Measurements from ENCODE around the gene ALKBH3. TPM values are rescaled to one million over a fixed set of nuclear protein-coding genes. Genes with fewer than 3 reads are reported as not detected.

The ALKBH3 gene
- total and polyA plus RNA-seq, 10 of the 15 experiments (the other 5 are each of a cell fraction or from before 2014, with no cell fraction given), result 22.1 to 50.8 (median 38.5) TPM

DNA sequence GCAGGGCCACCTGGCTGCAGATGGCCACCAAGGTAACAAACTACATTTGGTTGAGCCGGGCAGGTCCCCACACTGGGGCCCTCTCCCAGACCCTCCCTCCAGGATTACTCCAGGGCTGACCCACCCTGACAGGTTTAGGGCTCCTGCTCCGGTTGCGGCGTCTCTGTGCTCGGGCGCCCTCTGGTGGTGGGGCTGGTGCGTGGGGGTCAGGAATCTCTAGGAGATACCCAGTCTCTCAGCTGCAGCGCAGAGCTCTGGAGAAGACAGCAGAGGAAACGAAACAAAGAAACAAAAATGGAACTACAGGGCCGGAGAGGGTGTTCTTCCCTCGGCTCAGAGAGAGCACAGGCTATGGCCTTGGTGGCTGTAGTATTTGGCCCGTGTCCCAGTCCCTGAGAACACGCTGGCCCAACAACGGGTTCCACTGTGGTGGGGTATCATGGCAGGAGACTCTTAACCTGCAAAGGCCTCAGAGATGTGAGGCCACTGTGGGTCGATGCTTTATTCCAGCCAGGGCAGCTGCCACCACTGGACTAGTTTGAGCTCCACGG, 64.2 kb downstream of the ALKBH3 start:
- Histone ChIP-seq H3K4me3 (no peak overlapping the region), H2AFZ (ENCODE audit: control insufficient read depth, low read depth, low read length) (no peak overlapping the region), H3K9ac (ENCODE audit: control insufficient read depth, insufficient read depth, low read length) (no peak overlapping the region), H4K20me1 (ENCODE audit: control insufficient read depth, insufficient read depth) (0 out of 2 replicates have a peak, but pooled peaks cover 3% of the 10 kb centered on the region), H3K4me1 (ENCODE audit: control insufficient read depth, insufficient read depth, low read length) (peaks cover 3% of the 10 kb centered on the region; the same call in 1 of the 2 replicates), H3K4me2 (ENCODE audit: control insufficient read depth, insufficient read depth) (no peak overlapping the region; the same call in 1 of the 2 replicates), H3K27me3 (replicated peaks in 1 of 2; ENCODE audit: control insufficient read depth in 2 of 2, insufficient read depth in 2 of 2, low read length in 1 of 2) (peaks cover 19 to 23% of the 10 kb centered on the region in 2 experiments), H3K79me2 (ENCODE audit: control insufficient read depth, insufficient read depth, low read length) (no peaks in the 10 kb centered on the region), H3K27ac (ENCODE audit: control insufficient read depth, insufficient read depth) (no peak overlapping the region), H3K9me3 (replicated peaks; ENCODE audit: control insufficient read depth, insufficient read depth, low read length) (no peaks in the 10 kb centered on the region), H3K36me3 (ENCODE audit: control insufficient read depth in 2 of 2, insufficient read depth in 2 of 2, low read length in 1 of 2) (no peaks in the 10 kb centered on the region)
- no TSS peak for BruUV-seq (replicated peaks)
- POLR2A ChIA-PET, result no interaction called here
- ATAC-seq (peak; percentile 85), DNase-seq (ENCODE audit: low read depth, low spot score) (no peak), FAIRE-seq (peak; percentile 68)
- SMC1A ChIA-PET (ENCODE audit: uncharacterized antibody, unreplicated experiment), result interaction anchor here (1.8 kb wide), 1 partner anchor 55 kb away, joined by 5 read pairs; no protein-coding TSS in a partner anchor
- intact Hi-C loops (cut with micrococcal nuclease; ENCODE audit: unreplicated experiment) (loop anchor here (1.0 to 10.0 kb wide), 3 partner anchors 55 to 370 kb away; partner anchors contain the start of gene ACCS), in situ Hi-C loops (cut with MboI) (no loop called here)
- CTCF ChIA-PET, result interaction anchor here (0.6 to 3.9 kb wide), 6 partner anchors 21 to 119 kb away, joined by 3 to 25 read pairs (median 4); no protein-coding TSS in a partner anchor
- RAD21 ChIA-PET (ENCODE audit: unreplicated experiment), result no interaction called here
- WGBS (ENCODE audit: insufficient coverage, insufficient replicate concordance, low lambda C conversion rate, missing lambda C conversion rate), result 8% methylated on average over 16 of the region's 16 CpGs
- TF ChIP-seq ZSCAN29 (IDR thresholded peaks at IDR 0.05), result no peak
- TF ChIP-seq, protein P1, sequence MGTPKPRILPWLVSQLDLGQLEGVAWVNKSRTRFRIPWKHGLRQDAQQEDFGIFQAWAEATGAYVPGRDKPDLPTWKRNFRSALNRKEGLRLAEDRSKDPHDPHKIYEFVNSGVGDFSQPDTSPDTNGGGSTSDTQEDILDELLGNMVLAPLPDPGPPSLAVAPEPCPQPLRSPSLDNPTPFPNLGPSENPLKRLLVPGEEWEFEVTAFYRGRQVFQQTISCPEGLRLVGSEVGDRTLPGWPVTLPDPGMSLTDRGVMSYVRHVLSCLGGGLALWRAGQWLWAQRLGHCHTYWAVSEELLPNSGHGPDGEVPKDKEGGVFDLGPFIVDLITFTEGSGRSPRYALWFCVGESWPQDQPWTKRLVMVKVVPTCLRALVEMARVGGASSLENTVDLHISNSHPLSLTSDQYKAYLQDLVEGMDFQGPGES (IDR thresholded peaks at IDR 0.05), result no peak
- no peak for TF ChIP-seq POLR2AphosphoS5 (IDR thresholded peaks at IDR 0.05; ENCODE audit: low read length)
- TF ChIP-seq PML (IDR thresholded peaks at IDR 0.05; ENCODE audit: low read length), result no peak
- no peak for TF ChIP-seq IKZF2 (IDR thresholded peaks at IDR 0.05)
- TF ChIP-seq, protein P2, sequence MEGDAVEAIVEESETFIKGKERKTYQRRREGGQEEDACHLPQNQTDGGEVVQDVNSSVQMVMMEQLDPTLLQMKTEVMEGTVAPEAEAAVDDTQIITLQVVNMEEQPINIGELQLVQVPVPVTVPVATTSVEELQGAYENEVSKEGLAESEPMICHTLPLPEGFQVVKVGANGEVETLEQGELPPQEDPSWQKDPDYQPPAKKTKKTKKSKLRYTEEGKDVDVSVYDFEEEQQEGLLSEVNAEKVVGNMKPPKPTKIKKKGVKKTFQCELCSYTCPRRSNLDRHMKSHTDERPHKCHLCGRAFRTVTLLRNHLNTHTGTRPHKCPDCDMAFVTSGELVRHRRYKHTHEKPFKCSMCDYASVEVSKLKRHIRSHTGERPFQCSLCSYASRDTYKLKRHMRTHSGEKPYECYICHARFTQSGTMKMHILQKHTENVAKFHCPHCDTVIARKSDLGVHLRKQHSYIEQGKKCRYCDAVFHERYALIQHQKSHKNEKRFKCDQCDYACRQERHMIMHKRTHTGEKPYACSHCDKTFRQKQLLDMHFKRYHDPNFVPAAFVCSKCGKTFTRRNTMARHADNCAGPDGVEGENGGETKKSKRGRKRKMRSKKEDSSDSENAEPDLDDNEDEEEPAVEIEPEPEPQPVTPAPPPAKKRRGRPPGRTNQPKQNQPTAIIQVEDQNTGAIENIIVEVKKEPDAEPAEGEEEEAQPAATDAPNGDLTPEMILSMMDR (IDR thresholded peaks at IDR 0.05 in 2 of 3, conservative IDR thresholded peaks at IDR 0.05 in 1 of 3; ENCODE audit: control insufficient read depth in 2 of 3, extremely low read depth in 1 of 3, insufficient read depth in 1 of 3, low read depth in 3 of 3, low read length in 3 of 3), result peak; percentile 62 to 85 (median 75)
- peak; percentile 36; the same call in 1 of the 2 replicates for TF ChIP-seq SMC3 (IDR thresholded peaks at IDR 0.05; ENCODE audit: borderline replicate concordance, low read length)
- TF ChIP-seq RAD21 (IDR thresholded peaks at IDR 0.05; ENCODE audit: insufficient read depth, low read depth, low read length), result peak; percentile 51
- TF ChIP-seq, protein P3, sequence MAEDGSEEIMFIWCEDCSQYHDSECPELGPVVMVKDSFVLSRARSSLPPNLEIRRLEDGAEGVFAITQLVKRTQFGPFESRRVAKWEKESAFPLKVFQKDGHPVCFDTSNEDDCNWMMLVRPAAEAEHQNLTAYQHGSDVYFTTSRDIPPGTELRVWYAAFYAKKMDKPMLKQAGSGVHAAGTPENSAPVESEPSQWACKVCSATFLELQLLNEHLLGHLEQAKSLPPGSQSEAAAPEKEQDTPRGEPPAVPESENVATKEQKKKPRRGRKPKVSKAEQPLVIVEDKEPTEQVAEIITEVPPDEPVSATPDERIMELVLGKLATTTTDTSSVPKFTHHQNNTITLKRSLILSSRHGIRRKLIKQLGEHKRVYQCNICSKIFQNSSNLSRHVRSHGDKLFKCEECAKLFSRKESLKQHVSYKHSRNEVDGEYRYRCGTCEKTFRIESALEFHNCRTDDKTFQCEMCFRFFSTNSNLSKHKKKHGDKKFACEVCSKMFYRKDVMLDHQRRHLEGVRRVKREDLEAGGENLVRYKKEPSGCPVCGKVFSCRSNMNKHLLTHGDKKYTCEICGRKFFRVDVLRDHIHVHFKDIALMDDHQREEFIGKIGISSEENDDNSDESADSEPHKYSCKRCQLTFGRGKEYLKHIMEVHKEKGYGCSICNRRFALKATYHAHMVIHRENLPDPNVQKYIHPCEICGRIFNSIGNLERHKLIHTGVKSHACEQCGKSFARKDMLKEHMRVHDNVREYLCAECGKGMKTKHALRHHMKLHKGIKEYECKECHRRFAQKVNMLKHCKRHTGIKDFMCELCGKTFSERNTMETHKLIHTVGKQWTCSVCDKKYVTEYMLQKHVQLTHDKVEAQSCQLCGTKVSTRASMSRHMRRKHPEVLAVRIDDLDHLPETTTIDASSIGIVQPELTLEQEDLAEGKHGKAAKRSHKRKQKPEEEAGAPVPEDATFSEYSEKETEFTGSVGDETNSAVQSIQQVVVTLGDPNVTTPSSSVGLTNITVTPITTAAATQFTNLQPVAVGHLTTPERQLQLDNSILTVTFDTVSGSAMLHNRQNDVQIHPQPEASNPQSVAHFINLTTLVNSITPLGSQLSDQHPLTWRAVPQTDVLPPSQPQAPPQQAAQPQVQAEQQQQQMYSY (CRISPR knock-in tag; IDR thresholded peaks at IDR 0.05), result no peak
- no peak for TF ChIP-seq GABPA (IDR thresholded peaks at IDR 0.05; ENCODE audit: low read depth)
- TF ChIP-seq, protein P4, sequence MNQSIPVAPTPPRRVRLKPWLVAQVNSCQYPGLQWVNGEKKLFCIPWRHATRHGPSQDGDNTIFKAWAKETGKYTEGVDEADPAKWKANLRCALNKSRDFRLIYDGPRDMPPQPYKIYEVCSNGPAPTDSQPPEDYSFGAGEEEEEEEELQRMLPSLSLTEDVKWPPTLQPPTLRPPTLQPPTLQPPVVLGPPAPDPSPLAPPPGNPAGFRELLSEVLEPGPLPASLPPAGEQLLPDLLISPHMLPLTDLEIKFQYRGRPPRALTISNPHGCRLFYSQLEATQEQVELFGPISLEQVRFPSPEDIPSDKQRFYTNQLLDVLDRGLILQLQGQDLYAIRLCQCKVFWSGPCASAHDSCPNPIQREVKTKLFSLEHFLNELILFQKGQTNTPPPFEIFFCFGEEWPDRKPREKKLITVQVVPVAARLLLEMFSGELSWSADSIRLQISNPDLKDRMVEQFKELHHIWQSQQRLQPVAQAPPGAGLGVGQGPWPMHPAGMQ (IDR thresholded peaks at IDR 0.05; ENCODE audit: borderline replicate concordance), result no peak

Data from GM12878 (cell line).